Lung (tissue), 12 donors: ENCODE data around the gene CALM3. TPM values are rescaled to one million over a fixed set of nuclear protein-coding genes. Genes with fewer than 3 reads are reported as not detected.

Source experiments
- ATAC-seq: fragments of 200-7000 bp; cut with Tn5 transposase; one replicate; pipeline ENCODE4 v1.9.1; 2020; ENCODE audit warnings: moderate number of reproducible peaks; ENCODE audit not compliant: insufficient read depth, low FRiP score
- DNase-seq, 3 donors: peaks; one replicate each; pipeline ENCODE4 v3.0.0-alpha.2; 2013 to 2017
- H3K27ac ChIP-seq, 2 donors: one replicate each; pipeline ENCODE4 v1.5.1; 2013; ENCODE audit warnings: mild to moderate bottlenecking in 2 of 2, moderate library complexity in 2 of 2, control low read depth in 1 of 2, inconsistent platforms in 1 of 2, low read depth in 1 of 2, low read length in 1 of 2
- H3K27me3 ChIP-seq, 3 donors: one replicate each; pipeline ENCODE4 v1.5.1; 2013; ENCODE audit warnings: low read length in 2 of 3; ENCODE audit not compliant: control insufficient read depth in 3 of 3, insufficient read depth in 3 of 3
- H3K36me3 ChIP-seq, 4 donors: one replicate each; pipeline ENCODE4 v1.5.1; 2013; ENCODE audit warnings: low read length in 4 of 4, mild to moderate bottlenecking in 1 of 4, moderate library complexity in 1 of 4; ENCODE audit not compliant: control insufficient read depth in 4 of 4, insufficient read depth in 4 of 4
- H3K4me1 ChIP-seq, 5 donors: one replicate each; pipeline ENCODE4 v1.5.1; 2013; ENCODE audit warnings: low read length in 5 of 5, mild to moderate bottlenecking in 2 of 5, moderate library complexity in 1 of 5; ENCODE audit not compliant: control insufficient read depth in 5 of 5, insufficient read depth in 5 of 5
- H3K4me3 ChIP-seq: one replicate; pipeline ENCODE4 v1.5.1; 2013; ENCODE audit warnings: mild to moderate bottlenecking, control low read depth, moderate library complexity
- H3K9ac ChIP-seq, 2 donors: one replicate each; pipeline ENCODE4 v1.5.1; 2013; ENCODE audit warnings: low read length in 2 of 2, control low read depth in 1 of 2; ENCODE audit not compliant: insufficient read depth in 1 of 2
- H3K9me3 ChIP-seq, 4 donors: one replicate each; pipeline ENCODE4 v1.5.1; 2013; ENCODE audit warnings: low read length in 3 of 4, mild to moderate bottlenecking in 1 of 4, moderate library complexity in 1 of 4; ENCODE audit not compliant: control insufficient read depth in 4 of 4, insufficient read depth in 3 of 4
- WGBS, 2 donors: extraction: QIAGEN DNeasy Blood & Tissue Kit; methylation state at CpG; one replicate each; pipeline ENCODE4 v1.1.7; 2013; 5-methylcytosine and 5-hydroxymethylcytosine counted together
- polyA plus RNA-seq, 2 donors: library from polyadenylated mRNA; stranded (reverse); fragments of 200-250 nt; gene quantifications; one replicate each; pipeline ENCODE4 v1.2.1, GENCODE V29; 2013
- total RNA-seq, 2 donors: library from RNA; depleted of rRNA in 1 of 2; stranded (reverse); fragments of >200 nt in 1 of 2; gene quantifications; one replicate each; pipeline ENCODE4 v1.2.1, GENCODE V29; 2014 to 2021
- TF ChIP-seq, protein P1 (sequence below): IDR thresholded peaks from 2 replicates; pipeline ENCODE4 v1.5.1; 2012; ENCODE audit warnings: mild to moderate bottlenecking; ENCODE audit errors: control extremely low read depth, extremely low read depth
- donor health status: control.
- donor health status: control.
- donor health status: Bipolar disorder and iron deficiency.
- donor health status: healthy.
- donor health status: DM: yes; HTN: yes; CAD: no.

The CALM3 gene
- total and polyA plus RNA-seq, 4 donors: 126 to 202 (median 162) TPM

- ATAC-seq (peak; percentile 15), DNase-seq (peak in 2 of 3 donors; percentile 59 to 70)
- no peaks in the 10 kb centered on the region for H3K9me3 ChIP-seq
- peaks cover 0 to 3% (median 0%) of the 10 kb centered on the region in 3 donors for H3K27me3 ChIP-seq
- H3K4me1 ChIP-seq: peaks cover 0 to 42% (median 10%) of the 10 kb centered on the region in 5 donors
- 13 to 22% methylated on average over 17 of the region's 17 CpGs for WGBS, 2 donors
- TF ChIP-seq, protein P1, sequence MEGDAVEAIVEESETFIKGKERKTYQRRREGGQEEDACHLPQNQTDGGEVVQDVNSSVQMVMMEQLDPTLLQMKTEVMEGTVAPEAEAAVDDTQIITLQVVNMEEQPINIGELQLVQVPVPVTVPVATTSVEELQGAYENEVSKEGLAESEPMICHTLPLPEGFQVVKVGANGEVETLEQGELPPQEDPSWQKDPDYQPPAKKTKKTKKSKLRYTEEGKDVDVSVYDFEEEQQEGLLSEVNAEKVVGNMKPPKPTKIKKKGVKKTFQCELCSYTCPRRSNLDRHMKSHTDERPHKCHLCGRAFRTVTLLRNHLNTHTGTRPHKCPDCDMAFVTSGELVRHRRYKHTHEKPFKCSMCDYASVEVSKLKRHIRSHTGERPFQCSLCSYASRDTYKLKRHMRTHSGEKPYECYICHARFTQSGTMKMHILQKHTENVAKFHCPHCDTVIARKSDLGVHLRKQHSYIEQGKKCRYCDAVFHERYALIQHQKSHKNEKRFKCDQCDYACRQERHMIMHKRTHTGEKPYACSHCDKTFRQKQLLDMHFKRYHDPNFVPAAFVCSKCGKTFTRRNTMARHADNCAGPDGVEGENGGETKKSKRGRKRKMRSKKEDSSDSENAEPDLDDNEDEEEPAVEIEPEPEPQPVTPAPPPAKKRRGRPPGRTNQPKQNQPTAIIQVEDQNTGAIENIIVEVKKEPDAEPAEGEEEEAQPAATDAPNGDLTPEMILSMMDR: no peak
- no peak overlapping the region for H3K27ac ChIP-seq
- no peak overlapping the region for H3K4me3 ChIP-seq
- no peaks in the 10 kb centered on the region for H3K36me3 ChIP-seq
- H3K9ac ChIP-seq: no peak overlapping the region
Measured at GRCh38 chr19:46616631-46617322, 15.6 kb downstream of the CALM3 start.

- H3K36me3 ChIP-seq: no peaks in the 10 kb centered on the region
- DNase-seq: no peak
- H3K27ac ChIP-seq: no peak overlapping the region
- peaks cover 0 to 50% (median 10%) of the 10 kb centered on the region in 5 donors for H3K4me1 ChIP-seq
- TF ChIP-seq, protein P1: no peak
- no peak overlapping the region for H3K4me3 ChIP-seq
- no peak for ATAC-seq
- no peak overlapping the region for H3K9ac ChIP-seq
- no peaks in the 10 kb centered on the region for H3K9me3 ChIP-seq
- 84 to 89% methylated on average over 6 of the region's 6 CpGs for WGBS, 2 donors
- peaks cover 0 to 3% (median 0%) of the 10 kb centered on the region in 3 donors for H3K27me3 ChIP-seq
Measured at GRCh38 chr19:46617601-46618000, 16.5 kb downstream of the CALM3 start.

GRCh38 chr19:46618670-46619231 is 17.6 kb downstream of the CALM3 start:
- peak overlapping the region in 1 of 2 donors; percentile 38 for H3K9ac ChIP-seq
- H3K36me3 ChIP-seq: no peaks in the 10 kb centered on the region
- ATAC-seq: no peak

More at GRCh38 chr19:46618670-46619231, 17.6 kb downstream of the CALM3 start:
- Histone ChIP-seq H3K4me3 (no peak overlapping the region), H3K9me3 (no peaks in the 10 kb centered on the region), H3K27me3 (peaks cover 0 to 3% (median 0%) of the 10 kb centered on the region in 3 donors), H3K4me1 (peaks cover 0 to 54% (median 11%) of the 10 kb centered on the region in 5 donors), H3K27ac (no peak overlapping the region)
- TF ChIP-seq, protein P1: no peak
- WGBS, 2 donors: 25 to 29% methylated on average over 9 of the region's 9 CpGs
- DNase-seq: peak; percentile 53 to 94 (median 91)
